B cell (primary cell): ENCODE results near the gene APMAP. TPM values are rescaled to one million over a fixed set of nuclear protein-coding genes. Genes with fewer than 3 reads are reported as not detected.

ENCODE experiments used
- ATAC-seq: fragments of 200-7000 bp; cut with Tn5 transposase; one replicate; pipeline ENCODE4 v1.10.0; 2021; ENCODE audit warnings: low read depth, mild to moderate bottlenecking, moderate number of reproducible peaks, moderate library complexity
- CTCF ChIA-PET: fragments of 350-600 bp; sonication (Branson Sonifier 250); formaldehyde crosslinking; loops from one replicate; lab custom pipeline; 2021; ENCODE audit warnings: antibody characterized with exemption, inconsistent platforms; lab: Charles Lee
- POLR2A ChIA-PET: fragments of 350-600 bp; sonication (Branson Sonifier 250); formaldehyde crosslinking; loops from one replicate; lab custom pipeline; 2021; ENCODE audit warnings: antibody characterized with exemption; lab: Charles Lee
- DNase-seq: peaks from one replicate; pipeline ENCODE4 v3.0.0; 2013
- H2AFZ ChIP-seq: 2 replicates; pipeline ENCODE4 v1.6.1; 2012; ENCODE audit warnings: mild to moderate bottlenecking, low read depth, low read length; ENCODE audit not compliant: insufficient read depth, poor library complexity, severe bottlenecking
- H3K27ac ChIP-seq, 2 donors: 1 replicate in 1 of 2; 2 replicates in 1 of 2; pipeline ENCODE4 v1.5.1; 2012 to 2013; ENCODE audit warnings: low read length in 2 of 2, mild to moderate bottlenecking in 2 of 2, moderate library complexity in 1 of 2
- H3K27me3 ChIP-seq, 4 experiments: fragments of 200-600 bp in 1 of 4; sonication (generic) in 1 of 4; replicated peaks in 1 of 4; 1 replicate in 2 of 4; 2 replicates in 2 of 4; pipeline versions ENCODE4 v1.6.1 to v1.7.0; 2013 to 2016; ENCODE audit warnings: low read length in 3 of 4, mild to moderate bottlenecking in 2 of 4, mixed read lengths in 1 of 4, moderate library complexity in 1 of 4; ENCODE audit not compliant: insufficient read depth in 4 of 4, control insufficient read depth in 3 of 4; ENCODE audit errors: control extremely low read depth in 1 of 4
- H3K36me3 ChIP-seq, 2 experiments: replicated peaks in 1 of 2; 1 replicate in 1 of 2; 2 replicates in 1 of 2; pipeline versions ENCODE4 v1.6.1 to v1.7.1; 2013; ENCODE audit warnings: low read length in 1 of 2; ENCODE audit not compliant: insufficient read depth in 2 of 2, control insufficient read depth in 1 of 2; ENCODE audit errors: control extremely low read depth in 1 of 2, extremely low read depth in 1 of 2
- H3K4me1 ChIP-seq, 2 donors: fragments of 200-600 bp in 1 of 2; sonication (generic) in 1 of 2; 1 replicate in 1 of 2; 2 replicates in 1 of 2; pipeline versions ENCODE4 v1.5.1 to v1.6.1; 2013 to 2017; ENCODE audit warnings: low read length in 2 of 2; ENCODE audit not compliant: control insufficient read depth in 2 of 2, insufficient read depth in 2 of 2
- H3K4me2 ChIP-seq: replicated peaks from 2 replicates; pipeline ENCODE3; 2012; ENCODE audit warnings: mild to moderate bottlenecking, low read depth, low read length; ENCODE audit not compliant: poor library complexity, severe bottlenecking
- H3K4me3 ChIP-seq, 5 experiments: fragments of 200-600 bp in 1 of 5; sonication (generic) in 1 of 5; 1 replicate in 3 of 5; 2 replicates in 2 of 5; pipeline versions ENCODE4 v1.5.1 to v1.7.0; 2011 to 2016; ENCODE audit warnings: low read length in 4 of 5, mild to moderate bottlenecking in 4 of 5, low read depth in 2 of 5, control low read depth in 1 of 5, moderate library complexity in 1 of 5; ENCODE audit not compliant: insufficient read depth in 1 of 5; ENCODE audit errors: control extremely low read depth in 1 of 5, extremely low read depth in 1 of 5
- H3K79me2 ChIP-seq: fragments of 200-600 bp; sonication (generic); one replicate; pipeline ENCODE4 v1.6.0; 2016; ENCODE audit warnings: low read length; ENCODE audit not compliant: control insufficient read depth, insufficient read depth
- H3K9ac ChIP-seq: fragments of 200-600 bp; sonication (generic); 2 replicates; pipeline ENCODE4 v1.6.1; 2017; ENCODE audit warnings: mild to moderate bottlenecking, low read length, moderate library complexity
- H3K9me3 ChIP-seq, 3 donors: one replicate each; pipeline versions ENCODE4 v1.6.1 to v1.7.1; 2013; ENCODE audit warnings: low read length in 2 of 3; ENCODE audit not compliant: control insufficient read depth in 2 of 3, insufficient read depth in 1 of 3; ENCODE audit errors: control extremely low read depth in 1 of 3
- H4K20me1 ChIP-seq: 2 replicates; pipeline ENCODE4 v1.6.0; 2012; ENCODE audit warnings: mild to moderate bottlenecking, low read length; ENCODE audit not compliant: insufficient read depth, control insufficient read depth, poor library complexity, severe bottlenecking
- H3K27ac Mint-ChIP-seq: one replicate; pipeline ENCODE4 v1.8.0; 2021; ENCODE audit warnings: mixed read lengths
- H3K27me3 Mint-ChIP-seq: one replicate; pipeline ENCODE4 v1.8.0; 2021; ENCODE audit warnings: mixed read lengths
- H3K4me1 Mint-ChIP-seq: one replicate; pipeline ENCODE4 v1.8.0; 2021; ENCODE audit warnings: mixed read lengths
- H3K4me3 Mint-ChIP-seq: one replicate; pipeline ENCODE4 v1.8.0; 2021; ENCODE audit warnings: mixed read lengths
- H3K9me3 Mint-ChIP-seq: one replicate; pipeline ENCODE4 v1.8.0; 2022; ENCODE audit warnings: mixed read lengths; ENCODE audit not compliant: insufficient read depth
- EZH2 ChIP-seq: IDR thresholded peaks from 2 replicates; pipeline ENCODE4 v1.6.1; 2012; ENCODE audit warnings: borderline replicate concordance, low read depth, mild to moderate bottlenecking, moderate library complexity, low read length; ENCODE audit not compliant: insufficient read depth, poor library complexity, severe bottlenecking
- WGBS: methylation state at CpG from one replicate; pipeline ENCODE4 v1.1.5; 2013; ENCODE audit warnings: missing lambda C conversion rate; ENCODE audit not compliant: insufficient coverage; 5-methylcytosine and 5-hydroxymethylcytosine counted together
- intact Hi-C: fragments of 100-400 bp; cut with micrococcal nuclease; formaldehyde crosslinking; loops from one replicate; pipeline ENCODE4 v1.10.0; 2022
- polyA plus RNA-seq: library from polyadenylated mRNA; depleted of rRNA; stranded (reverse); fragments of >200 nt; gene quantifications from 2 replicates; pipeline ENCODE4 v1.2.3, GENCODE V29; 2012
- total RNA-seq, 2 donors: library from RNA; stranded (reverse); fragments of 120-200 nt in 1 of 2; gene quantifications; 1 replicate in 1 of 2; 2 replicates in 1 of 2; pipeline versions ENCODE4 v1.2.3 to v1.2.4, GENCODE V29; 2013 to 2022
- TF ChIP-seq, protein P1 (sequence below): fragments of 200-600 bp; IDR thresholded peaks from one replicate; pipeline ENCODE4 v1.8.0; 2022; ENCODE audit warnings: antibody characterized with exemption, mild to moderate bottlenecking

Gene APMAP
- total and polyA plus RNA-seq, 2 donors (not counting 1 experiment from before 2014, with no cell fraction given) = 9.1 to 28.0 TPM

DNA sequence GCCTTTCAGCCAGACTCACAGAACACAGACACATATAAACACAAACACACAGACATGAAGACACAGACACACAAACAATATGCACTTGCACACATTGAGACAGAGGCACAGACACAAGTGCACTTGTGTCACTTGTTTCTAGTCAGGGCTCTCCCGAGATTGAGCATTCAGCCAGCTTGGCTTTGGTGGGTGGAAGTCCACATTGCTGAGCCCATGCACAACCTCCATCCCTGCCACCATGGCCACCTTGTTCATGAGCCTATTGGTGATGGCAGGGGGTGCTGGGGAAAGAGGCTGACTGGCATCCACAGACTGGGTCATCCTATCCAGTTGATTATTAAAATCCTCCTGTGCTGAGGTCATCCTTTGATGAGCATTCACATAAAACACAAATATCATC lies 55.0 kb downstream of the APMAP start:
- H4K20me1 ChIP-seq = no peaks in the 10 kb centered on the region
- H3K27me3 ChIP-seq = peaks cover 0 to 2% (median 0%) of the 10 kb centered on the region in 4 experiments
- Mint-ChIP-seq H3K4me1 (no peaks in the 10 kb centered on the region), H3K9me3 (peaks cover 4% of the 10 kb centered on the region), H3K4me3 (no peak overlapping the region), H3K27ac (no peak overlapping the region), H3K27me3 (peaks cover 8% of the 10 kb centered on the region)
- peaks cover 0 to 20% (median 3%) of the 10 kb centered on the region in 3 donors for H3K9me3 ChIP-seq
- no peaks in the 10 kb centered on the region for H3K4me1 ChIP-seq
- H3K4me3 ChIP-seq = no peak overlapping the region
- no peaks in the 10 kb centered on the region for H3K36me3 ChIP-seq
- intact Hi-C loops = no loop called here
- H3K9ac ChIP-seq = no peak overlapping the region
- H3K79me2 ChIP-seq = no peaks in the 10 kb centered on the region
- H2AFZ ChIP-seq = no peak overlapping the region
- no peak overlapping the region for H3K4me2 ChIP-seq
- no CpG with 5 or more reads among the region's 1 CpG for WGBS
- CTCF ChIA-PET = no interaction called here
- POLR2A ChIA-PET = no interaction called here
- ATAC-seq (no peak), DNase-seq (no peak)
- TF ChIP-seq, protein P1, sequence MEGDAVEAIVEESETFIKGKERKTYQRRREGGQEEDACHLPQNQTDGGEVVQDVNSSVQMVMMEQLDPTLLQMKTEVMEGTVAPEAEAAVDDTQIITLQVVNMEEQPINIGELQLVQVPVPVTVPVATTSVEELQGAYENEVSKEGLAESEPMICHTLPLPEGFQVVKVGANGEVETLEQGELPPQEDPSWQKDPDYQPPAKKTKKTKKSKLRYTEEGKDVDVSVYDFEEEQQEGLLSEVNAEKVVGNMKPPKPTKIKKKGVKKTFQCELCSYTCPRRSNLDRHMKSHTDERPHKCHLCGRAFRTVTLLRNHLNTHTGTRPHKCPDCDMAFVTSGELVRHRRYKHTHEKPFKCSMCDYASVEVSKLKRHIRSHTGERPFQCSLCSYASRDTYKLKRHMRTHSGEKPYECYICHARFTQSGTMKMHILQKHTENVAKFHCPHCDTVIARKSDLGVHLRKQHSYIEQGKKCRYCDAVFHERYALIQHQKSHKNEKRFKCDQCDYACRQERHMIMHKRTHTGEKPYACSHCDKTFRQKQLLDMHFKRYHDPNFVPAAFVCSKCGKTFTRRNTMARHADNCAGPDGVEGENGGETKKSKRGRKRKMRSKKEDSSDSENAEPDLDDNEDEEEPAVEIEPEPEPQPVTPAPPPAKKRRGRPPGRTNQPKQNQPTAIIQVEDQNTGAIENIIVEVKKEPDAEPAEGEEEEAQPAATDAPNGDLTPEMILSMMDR = no peak
- TF ChIP-seq EZH2 = no peak
- H3K27ac ChIP-seq = no peak overlapping the region

DNA sequence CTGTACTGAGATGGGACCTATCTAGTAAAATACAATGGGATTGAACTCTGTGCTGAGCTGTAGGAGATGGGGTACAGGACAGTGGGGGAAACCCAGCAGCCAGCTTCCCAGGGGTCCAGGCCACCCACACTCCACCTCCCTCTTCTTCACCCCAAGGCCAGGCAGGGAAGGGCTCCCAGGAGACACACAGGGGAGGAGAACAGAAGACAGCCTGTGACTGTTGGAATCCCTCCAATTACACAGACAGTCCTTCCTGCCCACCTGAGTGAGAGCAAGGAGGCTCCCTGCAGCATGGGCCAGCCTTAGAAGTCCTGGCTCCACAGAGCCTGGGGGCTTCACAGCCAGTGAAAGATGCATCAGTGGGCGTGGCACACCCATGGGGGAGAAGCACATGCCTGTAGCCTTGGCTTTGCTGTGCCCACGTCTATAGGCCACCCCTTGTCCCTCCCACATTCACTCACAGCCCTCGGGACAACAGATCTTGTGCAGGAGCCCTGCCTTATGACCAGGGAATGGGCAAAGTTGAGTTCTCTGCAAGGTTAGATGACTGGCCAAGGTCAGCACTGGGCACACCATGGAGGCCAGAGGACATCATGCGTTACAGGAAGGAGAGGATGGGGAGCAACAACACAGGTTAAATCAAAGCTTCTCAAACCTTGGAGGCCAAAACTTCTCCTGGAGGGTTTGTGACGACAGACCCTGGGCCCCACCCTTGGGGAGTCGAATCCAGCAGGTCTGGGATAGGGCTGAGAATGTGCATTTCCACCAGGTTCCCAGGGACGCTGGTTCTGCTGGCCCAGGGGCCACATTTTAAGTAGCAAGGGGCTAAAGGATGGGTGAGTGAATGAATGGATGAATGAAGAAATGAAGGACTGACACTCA lies 55.8 kb downstream of the APMAP start:
- H3K27me3 ChIP-seq = peaks cover 0 to 2% (median 0%) of the 10 kb centered on the region in 4 experiments
- 90% methylated on average over 7 of the region's 7 CpGs for WGBS
- H3K27ac Mint-ChIP-seq = no peak overlapping the region
- ChIA-PET POLR2A (no interaction called here), CTCF (no interaction called here)
- no peaks in the 10 kb centered on the region for H3K4me1 Mint-ChIP-seq
- no peak overlapping the region for H3K9ac ChIP-seq
- TF ChIP-seq, protein P1 = no peak
- H3K36me3 ChIP-seq = no peaks in the 10 kb centered on the region
- H4K20me1 ChIP-seq = no peaks in the 10 kb centered on the region
- intact Hi-C loops = no loop called here
- H3K4me3 Mint-ChIP-seq = no peak overlapping the region
- peaks cover 4% of the 10 kb centered on the region for H3K9me3 Mint-ChIP-seq
- peaks cover 0 to 17% (median 3%) of the 10 kb centered on the region in 3 donors for H3K9me3 ChIP-seq
- H3K4me1 ChIP-seq = no peaks in the 10 kb centered on the region
- ATAC-seq (no peak), DNase-seq (no peak)
- H3K4me3 ChIP-seq = no peak overlapping the region
- no peak overlapping the region for H3K27ac ChIP-seq
- no peak overlapping the region for H2AFZ ChIP-seq
- peaks cover 12% of the 10 kb centered on the region for H3K27me3 Mint-ChIP-seq
- H3K4me2 ChIP-seq = no peak overlapping the region
- H3K79me2 ChIP-seq = no peaks in the 10 kb centered on the region
